ENCODE results near the gene NECTIN3. TPM values are rescaled to one million over a fixed set of nuclear protein-coding genes. Genes with fewer than 3 reads are reported as not detected.

NECTIN3 gene
- polyA plus RNA-seq, 3 donors: not detected

DNA sequence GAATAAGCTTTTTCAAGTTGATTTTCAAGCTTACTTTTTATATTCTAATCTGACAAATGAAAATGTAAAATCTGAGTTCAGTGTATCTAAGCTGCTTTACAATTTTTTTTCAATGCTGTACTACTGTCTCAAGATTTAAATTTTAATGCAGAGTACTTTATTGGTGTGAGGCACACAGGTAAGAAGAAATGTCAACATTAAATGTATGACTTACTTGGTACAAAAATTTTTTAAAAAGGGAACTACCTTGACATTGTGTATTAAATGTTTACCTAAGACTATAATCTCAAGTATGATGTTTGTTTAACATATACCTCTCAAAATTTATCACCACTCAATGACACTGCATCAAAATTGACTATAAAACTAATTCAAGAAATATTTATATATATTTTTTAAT lies 62.7 kb downstream of the NECTIN3 start:
- H4K20me1 ChIP-seq (ENCODE audit: insufficient read depth, low read length): no peaks in the 10 kb centered on the region
- H3K27me3 ChIP-seq (ENCODE audit: control insufficient read depth in 2 of 2, insufficient read depth in 2 of 2, low read length in 2 of 2): no peaks in the 10 kb centered on the region

DNA sequence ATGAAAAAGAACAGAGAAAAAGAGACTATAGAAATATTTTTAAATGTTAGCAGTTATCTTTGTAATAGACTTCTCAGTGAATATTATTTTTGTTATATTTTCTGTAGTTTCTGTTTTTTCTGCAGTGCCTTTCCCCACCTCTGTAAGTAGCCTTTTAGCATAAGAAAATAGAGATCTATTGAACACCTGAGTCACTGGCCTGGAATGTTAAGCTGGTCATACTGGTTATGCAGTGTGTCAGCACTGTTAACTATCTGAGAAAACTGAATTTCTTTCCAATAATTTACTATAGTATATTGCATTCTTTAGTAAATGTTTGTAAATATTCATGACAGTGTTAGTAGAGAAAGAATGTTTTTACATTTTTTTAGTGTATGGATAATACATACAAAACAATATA lies 79.8 kb downstream of the NECTIN3 start:
- Mint-ChIP-seq H3K9me3 (peaks cover 0 to 2% (median 0%) of the 10 kb centered on the region in 7 donors), H3K27me3 (ENCODE audit: low read depth in 3 of 3) (no peaks in the 10 kb centered on the region), H3K27ac (no peak overlapping the region), H3K4me3 (no peak overlapping the region), H3K4me1 (no peaks in the 10 kb centered on the region), H3K36me3 (no peaks in the 10 kb centered on the region)
- Histone ChIP-seq H4K20me1 (ENCODE audit: insufficient read depth, low read length) (no peaks in the 10 kb centered on the region), H2AFZ (ENCODE audit: insufficient read depth, low read depth, low read length, poor library complexity, severe bottlenecking) (no peak overlapping the region), H3K79me2 (ENCODE audit: insufficient read depth, low read length) (no peaks in the 10 kb centered on the region), H3K4me2 (replicated peaks; ENCODE audit: extremely low read depth, low read length, poor library complexity, severe bottlenecking) (no peak overlapping the region), H3K9ac (ENCODE audit: insufficient read depth, low read length, poor library complexity, severe bottlenecking) (no peak overlapping the region), H3K27me3 (ENCODE audit: control insufficient read depth in 2 of 2, insufficient read depth in 2 of 2, low read length in 2 of 2) (no peaks in the 10 kb centered on the region), H3K4me1 (ENCODE audit: control insufficient read depth in 1 of 2, insufficient read depth in 2 of 2, low read length in 2 of 2) (no peaks in the 10 kb centered on the region), H3K4me3 (replicated peaks in 1 of 3; ENCODE audit: low read depth in 2 of 3, low read length in 3 of 3) (no peak overlapping the region), H3K27ac (ENCODE audit: low read depth in 1 of 2, low read length in 2 of 2) (no peak overlapping the region), H3K9me3 (replicated peaks in 1 of 2; ENCODE audit: control insufficient read depth in 1 of 2, insufficient read depth in 1 of 2, low read length in 2 of 2) (no peaks in the 10 kb centered on the region), H3K36me3 (replicated peaks in 1 of 2; ENCODE audit: control insufficient read depth in 1 of 2, insufficient read depth in 2 of 2, low read length in 2 of 2) (no peaks in the 10 kb centered on the region)
- no peak for DNase-seq
- no peak for TF ChIP-seq CTCF (IDR thresholded peaks at IDR 0.05)
- intact Hi-C loops (cut with micrococcal nuclease): no loop called here

More for the DNA sequence above, 62.7 kb downstream of the NECTIN3 start:
- Mint-ChIP-seq H3K36me3 (no peaks in the 10 kb centered on the region), H3K4me1 (no peaks in the 10 kb centered on the region), H3K9me3 (peaks cover 0 to 1% (median 0%) of the 10 kb centered on the region in 7 donors), H3K27me3 (ENCODE audit: low read depth in 3 of 3) (peaks cover 2 to 3% (median 2%) of the 10 kb centered on the region in 3 donors), H3K27ac (no peak overlapping the region), H3K4me3 (no peak overlapping the region)
- intact Hi-C loops (cut with micrococcal nuclease): no loop called here
- Histone ChIP-seq H3K9ac (ENCODE audit: insufficient read depth, low read length, poor library complexity, severe bottlenecking) (no peak overlapping the region), H3K36me3 (replicated peaks in 1 of 2; ENCODE audit: control insufficient read depth in 1 of 2, insufficient read depth in 2 of 2, low read length in 2 of 2) (no peaks in the 10 kb centered on the region), H3K4me1 (ENCODE audit: control insufficient read depth in 1 of 2, insufficient read depth in 2 of 2, low read length in 2 of 2) (no peaks in the 10 kb centered on the region), H3K4me3 (replicated peaks in 1 of 3; ENCODE audit: low read depth in 2 of 3, low read length in 3 of 3) (no peak overlapping the region), H3K27ac (ENCODE audit: low read depth in 1 of 2, low read length in 2 of 2) (no peak overlapping the region), H3K9me3 (replicated peaks in 1 of 2; ENCODE audit: control insufficient read depth in 1 of 2, insufficient read depth in 1 of 2, low read length in 2 of 2) (no peaks in the 10 kb centered on the region), H3K4me2 (replicated peaks; ENCODE audit: extremely low read depth, low read length, poor library complexity, severe bottlenecking) (no peak overlapping the region), H2AFZ (ENCODE audit: insufficient read depth, low read depth, low read length, poor library complexity, severe bottlenecking) (no peak overlapping the region), H3K79me2 (ENCODE audit: insufficient read depth, low read length) (no peaks in the 10 kb centered on the region)
- no peak for DNase-seq
- no peak for TF ChIP-seq CTCF (IDR thresholded peaks at IDR 0.05)

Data from CD14-positive monocyte (primary cell).